Inferior parietal cortex (tissue), 1 donor: Measurements from ENCODE around the gene PTPRA.

Experiments used
- DNase-seq: peaks from one replicate; pipeline ENCODE4 v3.0.0-alpha.2; 2016; ENCODE audit errors: extremely low spot score

PTPRA gene

DNA sequence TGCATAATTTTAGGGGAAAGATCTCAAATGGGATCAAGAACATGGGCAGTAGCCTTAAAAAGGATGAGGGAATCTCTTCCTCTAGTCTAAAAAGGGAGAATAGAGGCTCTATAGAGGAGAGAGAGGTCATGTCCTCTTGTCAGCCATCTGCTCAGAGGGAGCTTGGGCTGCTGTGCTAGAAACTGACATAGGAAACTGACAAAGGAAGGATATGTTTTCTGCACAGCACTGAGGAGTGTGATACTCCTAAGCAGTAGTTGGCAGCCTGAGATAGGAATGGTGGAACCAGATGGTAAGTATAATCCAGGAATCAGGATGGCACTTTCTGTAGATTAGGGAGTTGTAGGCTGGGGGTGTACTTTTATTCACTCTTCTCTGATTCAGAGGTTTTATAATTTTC is 59.2 kb downstream of the PTPRA start:
- peak; percentile 37 for DNase-seq

- no peak for DNase-seq
Observed at GRCh38 chr20:2937902-2938301, 64.6 kb downstream of the PTPRA start.

DNA sequence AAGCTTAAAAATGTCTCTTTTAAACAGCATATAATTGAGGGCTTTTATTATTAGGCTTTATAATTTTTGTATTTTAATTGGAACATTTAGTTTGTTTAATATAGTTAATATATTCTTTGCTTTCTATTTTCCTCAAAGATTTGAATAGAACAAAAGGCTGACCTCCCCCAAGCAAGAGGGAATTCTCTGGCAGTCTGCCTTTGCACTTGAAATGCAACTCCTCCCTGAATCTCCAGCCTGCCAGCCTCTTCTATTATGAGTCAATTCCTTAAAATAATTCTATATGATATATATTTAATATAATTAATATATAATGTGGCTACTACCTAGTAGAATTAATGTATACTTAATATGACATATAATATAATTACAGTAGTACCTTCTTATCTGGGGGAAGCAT is 69.2 kb downstream of the PTPRA start:
- DNase-seq: no peak

DNA sequence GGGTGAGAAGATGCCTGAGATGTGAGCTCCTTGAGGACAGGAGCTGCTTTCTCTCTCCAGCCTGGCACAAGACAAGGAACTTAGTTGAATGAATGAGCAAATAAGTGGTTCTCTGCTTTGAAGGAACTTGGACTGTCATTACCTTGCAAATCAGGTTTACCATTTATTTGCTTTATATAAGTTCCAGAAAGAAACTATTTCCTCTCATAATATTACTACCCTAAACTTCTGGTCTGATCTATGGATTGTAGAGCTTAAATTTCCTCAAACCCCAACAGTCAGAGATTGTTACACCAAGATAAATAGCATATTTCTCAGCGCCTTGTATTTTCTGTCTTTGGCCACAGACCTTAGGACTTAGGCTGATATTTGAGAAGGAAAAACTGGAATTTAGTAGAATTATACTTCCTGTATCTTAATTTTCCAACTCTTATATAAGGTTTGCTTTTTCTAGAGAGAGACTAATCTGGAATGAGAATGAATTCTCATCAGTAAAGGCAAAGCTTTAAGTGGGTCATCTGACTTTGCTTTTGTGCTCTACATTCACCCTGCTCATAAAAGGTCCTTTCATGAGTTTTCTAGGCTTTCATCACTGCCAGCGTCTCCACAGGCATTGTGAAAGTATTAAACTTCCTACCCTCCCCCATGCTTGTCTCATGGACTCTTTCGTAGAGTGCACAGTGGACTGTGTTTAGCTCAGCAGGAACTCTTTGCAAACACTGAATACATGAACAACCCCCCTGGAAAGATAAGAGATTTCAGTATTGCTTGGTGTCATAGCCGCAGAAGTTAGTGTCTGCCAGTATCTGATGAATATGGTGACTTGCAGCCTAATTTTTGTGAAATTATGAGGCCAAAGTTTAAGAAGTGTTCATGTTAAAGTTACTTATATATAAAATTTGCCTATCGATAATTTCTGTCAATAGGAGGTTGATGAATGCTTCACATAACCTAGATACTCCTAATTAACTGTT is 74.0 kb downstream of the PTPRA start:
- peak; percentile 96 for DNase-seq

- no peak for DNase-seq
Observed at GRCh38 chr20:2948968-2949367, 75.7 kb downstream of the PTPRA start.

DNA sequence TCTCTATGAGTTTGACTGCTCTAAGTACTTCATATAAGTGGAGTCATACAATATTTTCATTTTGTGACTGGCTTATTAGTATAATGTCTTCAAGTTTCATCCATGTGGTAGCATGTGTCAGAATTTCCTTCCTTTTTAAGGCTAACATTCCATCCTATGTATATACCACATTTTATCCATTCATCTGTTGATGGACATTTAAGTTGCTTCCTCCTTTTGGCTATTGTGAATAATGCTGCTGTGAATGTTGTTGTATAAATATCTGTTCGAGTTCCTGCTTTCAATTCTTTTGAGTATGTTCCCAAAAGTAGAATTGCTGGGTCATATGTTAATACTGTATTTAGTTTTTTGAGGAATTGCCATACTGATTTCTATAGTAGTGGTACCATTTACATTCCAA is 79.5 kb downstream of the PTPRA start:
- DNase-seq: no peak

GRCh38 chr20:2955257-2955970 is 82.1 kb downstream of the PTPRA start:
- DNase-seq: peak; percentile 58

- DNase-seq: no peak
Observed at GRCh38 chr20:2956480-2956879, 83.2 kb downstream of the PTPRA start.

DNA sequence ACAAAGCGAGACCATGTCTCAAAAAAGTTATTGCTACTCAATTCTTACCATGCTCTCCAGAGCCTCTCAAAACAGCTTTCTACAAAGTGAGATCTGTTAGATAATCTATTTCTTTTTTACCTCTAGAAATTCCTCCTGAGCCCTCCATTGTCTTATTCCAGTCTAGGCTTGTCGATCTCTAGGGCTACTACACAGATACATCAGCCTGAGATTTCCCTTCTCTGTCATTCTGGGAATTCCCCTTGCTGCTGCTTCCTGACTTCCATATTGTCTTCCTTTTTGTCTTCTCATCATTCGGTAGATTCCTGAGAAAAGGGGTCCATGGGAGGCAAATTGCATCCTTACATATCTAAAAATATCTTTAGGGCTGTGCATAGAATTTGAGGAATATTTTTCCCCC is 94.6 kb downstream of the PTPRA start:
- no peak for DNase-seq

GRCh38 chr20:2972126-2972525 is 98.8 kb downstream of the PTPRA start:
- no peak for DNase-seq

DNA sequence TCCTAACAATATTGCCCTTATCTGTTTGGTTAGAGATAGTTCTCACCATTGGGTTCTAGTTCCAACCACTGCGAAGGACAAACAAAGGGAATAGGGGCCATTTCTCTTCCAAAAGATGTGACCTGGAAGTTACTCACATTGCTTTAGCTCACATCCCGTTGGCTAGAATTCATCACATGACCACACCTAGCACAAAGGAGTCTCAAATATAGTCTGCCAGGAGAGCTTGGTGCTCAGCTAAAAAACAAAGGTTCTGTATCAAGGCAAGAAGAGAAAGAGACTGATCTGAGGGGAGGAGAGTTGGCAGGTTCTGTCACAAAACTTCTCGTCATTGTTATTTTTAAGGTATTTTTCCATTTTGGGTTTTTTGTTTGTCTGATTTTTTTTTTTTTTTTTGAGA is 100.3 kb downstream of the PTPRA start:
- no peak for DNase-seq

DNA sequence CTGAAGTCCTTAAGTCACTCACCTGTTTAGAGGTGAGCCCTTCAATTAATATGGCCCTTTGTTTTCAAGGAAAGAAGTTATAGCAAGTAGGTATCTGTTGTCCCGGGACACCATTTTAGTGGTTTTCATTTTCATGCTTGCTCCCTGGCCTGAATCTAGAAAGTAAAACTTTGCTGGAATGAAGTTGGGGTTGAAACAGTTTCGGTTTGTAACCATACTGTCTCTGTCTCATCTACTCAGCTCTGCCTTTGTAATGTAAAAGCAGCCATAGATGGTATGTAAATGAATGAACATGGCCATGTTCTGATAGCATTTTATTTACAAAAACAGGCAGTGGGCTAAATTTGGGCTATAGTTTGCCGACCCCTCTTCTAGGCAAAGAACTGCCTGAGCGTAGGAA is 105.2 kb downstream of the PTPRA start:
- DNase-seq: no peak

- DNase-seq: no peak
Observed at GRCh38 chr20:2981646-2982045, 108.4 kb downstream of the PTPRA start.

GRCh38 chr20:2983508-2983907 is 110.2 kb downstream of the PTPRA start:
- DNase-seq: no peak

GRCh38 chr20:2984028-2984501 is 110.8 kb downstream of the PTPRA start:
- no peak for DNase-seq

DNA sequence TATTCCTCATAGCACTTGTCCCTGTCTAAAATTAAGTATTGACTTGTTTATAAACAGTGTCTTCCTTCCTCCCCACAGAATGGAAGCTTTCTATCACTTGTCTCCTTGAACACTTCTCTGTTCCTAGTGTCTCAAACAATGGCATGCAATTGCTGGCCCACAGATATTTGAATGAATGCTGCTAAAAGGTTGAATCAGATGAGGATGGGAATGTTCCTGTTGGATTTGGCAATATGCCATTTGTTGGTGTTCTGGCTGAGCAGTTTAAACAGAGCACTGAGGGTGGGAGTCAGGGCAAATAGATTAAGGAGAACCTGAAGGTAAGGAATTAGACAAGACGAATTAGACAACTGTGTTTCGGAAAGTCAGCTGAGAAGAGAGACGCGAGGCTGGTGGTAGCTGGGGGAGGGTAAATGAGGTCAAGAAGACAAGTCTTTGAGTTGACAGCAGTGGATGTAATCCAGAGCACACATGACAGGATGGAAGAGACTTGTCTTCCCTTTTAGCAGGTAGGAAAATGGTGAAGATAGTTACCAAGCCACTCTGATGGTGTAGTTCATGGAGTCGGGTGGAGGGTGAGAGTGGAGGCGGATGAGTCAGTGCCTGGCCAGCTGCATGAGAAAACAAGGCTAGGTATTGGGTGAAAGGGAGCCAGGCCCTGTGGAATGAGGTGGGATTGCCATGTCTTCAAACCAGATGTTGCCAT is 111.8 kb downstream of the PTPRA start:
- no peak for DNase-seq

DNA sequence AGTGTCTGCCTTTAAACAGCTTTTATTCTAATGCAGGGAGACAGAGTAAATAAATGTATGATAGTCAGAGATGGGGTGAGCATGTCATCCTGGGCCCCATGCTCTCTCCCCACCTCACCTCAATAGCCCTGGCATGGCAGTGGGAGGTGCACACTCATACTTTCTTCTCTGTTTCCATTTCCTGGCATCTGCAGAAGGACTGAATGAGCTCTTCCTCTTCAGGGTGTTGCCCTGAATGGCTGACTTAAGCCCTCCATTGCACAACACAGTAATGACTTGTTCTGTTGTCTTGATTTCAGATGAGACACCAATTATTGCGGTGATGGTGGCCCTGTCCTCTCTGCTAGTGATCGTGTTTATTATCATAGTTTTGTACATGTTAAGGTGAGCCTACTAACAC is 113.2 kb downstream of the PTPRA start:
- DNase-seq: no peak

DNA sequence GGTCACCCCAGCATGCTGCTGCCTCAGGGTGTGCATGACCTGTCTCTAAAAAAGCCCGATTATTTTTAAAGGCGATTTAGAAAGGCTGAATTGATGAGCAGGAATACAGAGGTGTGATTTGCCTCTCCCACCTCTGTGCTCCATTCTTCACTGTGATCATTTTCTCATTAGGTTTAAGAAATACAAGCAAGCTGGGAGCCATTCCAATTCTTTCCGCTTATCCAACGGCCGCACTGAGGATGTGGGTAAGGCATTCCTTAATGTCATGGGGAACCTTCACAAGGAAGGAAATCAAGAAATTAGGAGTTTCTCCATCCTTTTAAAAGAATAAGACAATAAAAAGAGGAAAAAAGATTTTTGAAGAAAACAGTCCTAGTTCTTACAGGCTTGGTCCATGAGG is 114.6 kb downstream of the PTPRA start:
- DNase-seq: no peak

DNA sequence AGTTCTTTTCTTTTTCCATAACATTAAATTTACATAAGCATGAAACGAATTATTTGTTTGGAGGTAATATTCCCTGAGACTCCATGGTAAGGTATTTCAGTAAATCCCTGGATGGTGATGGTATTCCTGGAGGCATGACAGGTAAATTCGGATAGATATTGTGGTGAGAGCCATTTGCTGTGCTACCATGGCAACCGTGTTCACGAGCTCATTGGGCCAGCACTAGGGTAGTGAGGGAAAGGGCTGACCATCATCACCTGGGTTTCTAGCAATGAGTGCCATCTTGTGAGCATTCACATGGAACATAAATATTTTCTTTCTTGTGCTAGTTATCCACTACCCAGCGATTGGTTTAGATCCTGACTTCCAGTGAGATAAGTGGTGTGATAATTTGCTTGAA is 118.3 kb downstream of the PTPRA start:
- no peak for DNase-seq

DNA sequence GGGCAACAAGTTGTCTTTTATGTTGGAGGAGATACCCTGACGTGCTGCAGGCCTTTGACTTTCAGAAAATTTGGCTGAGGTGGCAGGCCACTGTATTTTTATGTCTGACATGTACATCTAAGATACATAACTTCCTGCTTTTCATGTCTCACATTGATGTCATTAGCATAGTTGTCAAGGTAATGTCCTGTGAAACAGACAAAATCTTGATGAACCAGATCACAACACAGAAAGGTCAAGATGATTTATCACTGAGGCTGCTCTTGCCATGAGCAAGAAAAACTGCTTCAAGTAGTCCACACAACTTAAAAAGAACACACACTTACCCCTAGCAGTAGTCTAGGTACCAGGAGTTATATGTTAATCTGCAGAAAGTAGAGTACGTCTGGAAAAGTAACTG is 120.0 kb downstream of the PTPRA start:
- no peak for DNase-seq

GRCh38 chr20:2995796-2996195 is 122.5 kb downstream of the PTPRA start:
- no peak for DNase-seq

DNA sequence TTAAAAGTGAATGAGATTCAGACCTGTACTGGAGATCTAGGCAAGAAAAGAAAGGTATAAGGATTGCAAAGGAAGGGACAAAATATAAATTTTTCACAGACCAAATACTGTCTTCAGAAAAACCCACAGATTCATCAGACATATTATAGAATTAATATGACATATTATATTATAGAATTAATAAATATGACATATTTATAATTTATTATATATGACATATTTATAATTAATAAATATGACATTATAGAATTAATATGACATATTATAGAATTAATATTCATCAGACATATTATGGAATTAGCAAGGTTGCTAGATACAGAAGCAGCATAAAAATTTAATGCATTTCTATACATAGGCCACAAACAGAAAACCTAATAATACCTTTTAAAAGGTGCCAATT is 125.4 kb downstream of the PTPRA start:
- DNase-seq: no peak
